Neuron (in vitro differentiated cells): ENCODE results near the gene RNF181.

Experiments used
- H2AFZ ChIP-seq: one replicate; pipeline ENCODE4 v1.6.1; 2013; ENCODE audit warnings: low read depth, mild to moderate bottlenecking, inconsistent platforms, low read length, moderate library complexity
- H3K27me3 ChIP-seq: one replicate; pipeline ENCODE4 v1.6.1; 2013; ENCODE audit warnings: low read length; ENCODE audit not compliant: insufficient read depth
- H3K36me3 ChIP-seq: one replicate; pipeline ENCODE4 v1.6.1; 2013; ENCODE audit warnings: low read length; ENCODE audit not compliant: insufficient read depth
- H3K4me1 ChIP-seq: one replicate; pipeline ENCODE4 v1.6.1; 2013; ENCODE audit warnings: low read length; ENCODE audit not compliant: insufficient read depth
- H3K4me3 ChIP-seq: 2 replicates; pipeline ENCODE4 v1.5.1; 2013; ENCODE audit warnings: mild to moderate bottlenecking, low read length, moderate library complexity
- H3K9me3 ChIP-seq: one replicate; pipeline ENCODE4 v1.6.1; 2013; ENCODE audit warnings: low read length

RNF181 gene

GRCh38 chr2:85623991-85624390 lies 28.4 kb downstream of the RNF181 start:
- no peaks in the 10 kb centered on the region for H3K4me1 ChIP-seq
- H3K9me3 ChIP-seq, result no peaks in the 10 kb centered on the region
- no peak overlapping the region for H3K4me3 ChIP-seq
- no peak overlapping the region for H2AFZ ChIP-seq
- peaks cover 86% of the 10 kb centered on the region for H3K36me3 ChIP-seq
- H3K27me3 ChIP-seq, result no peaks in the 10 kb centered on the region

GRCh38 chr2:85628658-85629057 lies 33.1 kb downstream of the RNF181 start:
- no peak overlapping the region for H3K4me3 ChIP-seq
- no peaks in the 10 kb centered on the region for H3K4me1 ChIP-seq
- H3K9me3 ChIP-seq, result no peaks in the 10 kb centered on the region
- peaks cover 85% of the 10 kb centered on the region for H3K36me3 ChIP-seq
- no peaks in the 10 kb centered on the region for H3K27me3 ChIP-seq
- no peak overlapping the region for H2AFZ ChIP-seq

DNA sequence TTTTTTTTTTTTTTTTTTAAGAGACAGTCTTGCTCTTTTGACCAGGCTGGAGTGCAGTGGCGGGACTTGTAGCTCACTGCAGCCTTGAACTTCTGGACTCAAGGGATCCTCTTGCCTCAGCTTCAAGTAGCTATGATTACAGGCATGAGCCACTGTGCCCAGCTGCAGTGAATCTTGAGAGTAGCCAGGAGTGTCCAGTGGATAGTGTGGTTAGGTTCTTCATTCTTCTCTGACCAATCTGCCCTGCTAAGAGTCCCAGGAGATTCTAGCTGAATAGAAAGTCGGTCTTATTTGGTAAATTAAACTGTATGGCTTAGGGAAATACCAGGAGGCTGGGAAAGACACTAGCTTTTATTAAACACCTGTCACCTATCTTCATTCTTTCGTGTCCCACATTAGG lies 35.8 kb downstream of the RNF181 start:
- no peaks in the 10 kb centered on the region for H3K4me1 ChIP-seq
- peaks cover 78% of the 10 kb centered on the region for H3K36me3 ChIP-seq
- H3K9me3 ChIP-seq, result no peaks in the 10 kb centered on the region
- no peaks in the 10 kb centered on the region for H3K27me3 ChIP-seq
- no peak overlapping the region for H3K4me3 ChIP-seq
- no peak overlapping the region for H2AFZ ChIP-seq

DNA sequence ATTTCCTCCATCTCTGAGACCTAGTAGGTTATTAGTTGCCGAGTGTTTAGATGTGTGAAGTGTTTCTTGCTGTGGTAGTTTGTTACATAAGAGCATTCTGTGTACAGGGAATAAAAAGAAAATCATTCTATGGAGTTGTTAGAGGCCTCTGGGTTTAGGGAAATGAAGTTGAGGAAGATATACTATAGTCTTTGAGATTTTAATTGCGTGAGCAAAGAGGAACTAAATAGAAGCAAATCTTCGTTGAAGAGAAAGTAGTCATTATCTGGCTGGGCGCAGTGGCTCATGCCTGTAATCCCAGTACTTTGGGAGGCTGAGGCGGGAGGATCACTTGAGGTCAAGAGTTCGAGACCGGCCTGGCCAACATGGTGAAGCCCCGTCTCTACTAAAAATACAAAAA lies 39.5 kb downstream of the RNF181 start:
- Histone ChIP-seq H3K4me1 (no peaks in the 10 kb centered on the region), H3K4me3 (no peak overlapping the region), H3K9me3 (no peaks in the 10 kb centered on the region), H3K36me3 (peaks cover 75% of the 10 kb centered on the region), H3K27me3 (no peaks in the 10 kb centered on the region), H2AFZ (no peak overlapping the region)

DNA sequence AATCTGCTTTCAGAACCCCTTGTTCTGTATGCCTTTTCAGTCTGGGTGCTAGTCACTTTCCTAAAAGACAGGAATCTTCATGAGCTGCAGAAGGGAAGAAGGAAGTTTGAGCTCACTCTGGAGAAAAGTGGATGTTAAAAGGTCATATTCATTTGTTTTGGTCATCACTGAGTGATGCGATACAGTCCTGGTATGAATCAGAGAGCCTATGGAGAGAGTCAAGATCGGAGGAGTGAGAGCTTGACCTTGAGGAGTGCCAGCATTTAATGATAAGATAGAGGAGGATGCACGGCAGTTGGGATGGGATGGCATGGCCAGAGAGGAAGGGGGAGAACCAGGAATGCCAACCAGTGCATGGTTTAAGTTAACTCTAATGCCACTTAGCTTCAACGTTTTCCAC lies 40.1 kb downstream of the RNF181 start:
- Histone ChIP-seq H3K4me1 (no peaks in the 10 kb centered on the region), H3K27me3 (no peaks in the 10 kb centered on the region), H3K9me3 (no peaks in the 10 kb centered on the region), H3K36me3 (peaks cover 70% of the 10 kb centered on the region), H2AFZ (no peak overlapping the region), H3K4me3 (no peak overlapping the region)

DNA sequence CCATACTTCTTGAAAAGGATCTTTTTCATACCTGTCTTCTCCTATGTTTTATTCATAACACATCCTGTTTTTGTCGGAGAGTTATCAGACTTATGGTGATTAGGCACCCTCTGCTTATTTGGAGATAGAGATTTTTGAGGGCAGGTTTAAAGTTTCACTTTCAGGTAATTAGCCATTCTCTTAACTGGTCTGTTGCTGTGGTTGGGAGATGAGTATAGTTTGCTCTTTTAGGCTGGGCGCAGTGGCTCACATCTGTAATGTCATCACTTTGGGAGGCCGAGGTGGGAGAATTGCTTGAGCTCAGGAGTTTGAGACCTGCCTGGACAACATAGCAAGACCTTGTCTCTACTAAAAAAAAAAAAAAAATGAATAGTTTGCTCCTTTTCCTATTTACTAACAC lies 47.2 kb downstream of the RNF181 start:
- Histone ChIP-seq H3K36me3 (peaks cover 82% of the 10 kb centered on the region), H3K9me3 (no peaks in the 10 kb centered on the region), H2AFZ (no peak overlapping the region)

DNA sequence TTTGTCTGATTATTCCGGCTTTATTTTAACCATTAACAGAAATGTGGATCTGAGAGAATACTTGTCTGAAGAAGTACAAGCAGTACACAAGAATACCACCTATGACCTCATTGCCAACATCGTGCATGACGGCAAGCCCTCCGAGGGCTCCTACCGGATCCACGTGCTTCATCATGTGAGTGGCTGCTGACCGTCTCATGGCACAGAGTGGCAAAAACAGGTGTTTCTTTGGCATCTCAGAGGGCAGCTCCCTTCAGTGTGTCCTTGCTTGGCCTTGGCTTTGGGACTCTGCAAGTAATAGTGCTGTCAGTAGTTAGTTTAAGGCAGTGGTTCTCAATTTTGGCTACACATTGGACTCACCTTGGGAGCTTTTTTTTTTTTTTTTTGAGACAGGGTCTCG lies 49.4 kb downstream of the RNF181 start:
- Histone ChIP-seq H3K4me3 (no peak overlapping the region), H3K9me3 (no peaks in the 10 kb centered on the region), H3K27me3 (no peaks in the 10 kb centered on the region), H3K36me3 (peaks cover 87% of the 10 kb centered on the region), H3K4me1 (no peaks in the 10 kb centered on the region), H2AFZ (no peak overlapping the region)

More for the DNA sequence above, 47.2 kb downstream of the RNF181 start:
- Histone ChIP-seq H3K4me3 (no peak overlapping the region), H3K4me1 (no peaks in the 10 kb centered on the region), H3K27me3 (no peaks in the 10 kb centered on the region)

GRCh38 chr2:85646166-85646565 lies 50.6 kb downstream of the RNF181 start:
- Histone ChIP-seq H3K4me3 (no peak overlapping the region), H3K27me3 (no peaks in the 10 kb centered on the region), H3K36me3 (peaks cover 87% of the 10 kb centered on the region), H2AFZ (no peak overlapping the region), H3K4me1 (no peaks in the 10 kb centered on the region), H3K9me3 (no peaks in the 10 kb centered on the region)
